Uterus (tissue), 2 donors: ENCODE measurements around the gene MAP3K5.

ENCODE experiments used
- POLR2A ChIP-seq, 2 donors: fragments of 450-650 bp; IDR thresholded peaks; one replicate each; pipeline ENCODE4 v1.6.1; 2016; ENCODE audit warnings: antibody characterized with exemption in 2 of 2, mild to moderate bottlenecking in 1 of 2, moderate library complexity in 1 of 2
- TF ChIP-seq, protein P1 (sequence below), 4 experiments: fragments of 200-600 bp in 2 of 4; fragments of 450-650 bp in 2 of 4; sonication (generic) in 2 of 4; IDR thresholded peaks; one replicate each; pipeline ENCODE4 v1.5.1; 2016 to 2019; ENCODE audit warnings: antibody characterized with exemption in 4 of 4, mild to moderate bottlenecking in 2 of 4, moderate library complexity in 1 of 4

DNA sequence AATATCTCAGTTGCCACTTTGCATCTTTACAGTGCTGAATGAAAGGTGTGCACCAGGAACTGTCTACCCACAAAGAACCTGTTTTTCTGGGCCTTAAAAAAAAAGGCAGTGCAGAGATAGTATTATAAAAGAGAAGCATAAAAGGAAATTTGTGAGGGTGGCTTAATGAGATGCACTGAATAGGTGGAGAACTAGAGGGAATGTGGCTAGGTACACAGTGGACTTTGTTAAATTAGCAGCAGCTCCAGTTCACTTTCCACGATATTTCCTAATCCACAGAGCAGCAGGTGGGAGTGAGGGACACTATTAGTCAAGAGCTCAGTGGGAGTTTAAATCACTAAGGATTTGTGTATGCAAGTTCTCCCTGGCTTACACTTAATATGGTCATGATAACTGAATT is 280.9 kb downstream of the MAP3K5 start:
- TF ChIP-seq POLR2A (IDR thresholded peaks at IDR 0.05), result no peak
- TF ChIP-seq, protein P1, sequence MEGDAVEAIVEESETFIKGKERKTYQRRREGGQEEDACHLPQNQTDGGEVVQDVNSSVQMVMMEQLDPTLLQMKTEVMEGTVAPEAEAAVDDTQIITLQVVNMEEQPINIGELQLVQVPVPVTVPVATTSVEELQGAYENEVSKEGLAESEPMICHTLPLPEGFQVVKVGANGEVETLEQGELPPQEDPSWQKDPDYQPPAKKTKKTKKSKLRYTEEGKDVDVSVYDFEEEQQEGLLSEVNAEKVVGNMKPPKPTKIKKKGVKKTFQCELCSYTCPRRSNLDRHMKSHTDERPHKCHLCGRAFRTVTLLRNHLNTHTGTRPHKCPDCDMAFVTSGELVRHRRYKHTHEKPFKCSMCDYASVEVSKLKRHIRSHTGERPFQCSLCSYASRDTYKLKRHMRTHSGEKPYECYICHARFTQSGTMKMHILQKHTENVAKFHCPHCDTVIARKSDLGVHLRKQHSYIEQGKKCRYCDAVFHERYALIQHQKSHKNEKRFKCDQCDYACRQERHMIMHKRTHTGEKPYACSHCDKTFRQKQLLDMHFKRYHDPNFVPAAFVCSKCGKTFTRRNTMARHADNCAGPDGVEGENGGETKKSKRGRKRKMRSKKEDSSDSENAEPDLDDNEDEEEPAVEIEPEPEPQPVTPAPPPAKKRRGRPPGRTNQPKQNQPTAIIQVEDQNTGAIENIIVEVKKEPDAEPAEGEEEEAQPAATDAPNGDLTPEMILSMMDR (IDR thresholded peaks at IDR 0.05), result no peak
